HG03025 (cell line): Measurements from ENCODE around the gene ZIC5.
"Not testable (repeated sequence)": the region's sequence is repeated elsewhere in the genome, so short reads cannot be mapped to it uniquely, and the experiment has no call there.

Experiments used
- ATAC-seq: cut with Tn5 transposase; IDR thresholded peaks from one replicate; pipeline ENCODE4 v1.9.1; 2021; ENCODE audit warnings: mild to moderate bottlenecking, moderate library complexity; ENCODE audit not compliant: unreplicated experiment, low FRiP score

Gene ZIC5

DNA sequence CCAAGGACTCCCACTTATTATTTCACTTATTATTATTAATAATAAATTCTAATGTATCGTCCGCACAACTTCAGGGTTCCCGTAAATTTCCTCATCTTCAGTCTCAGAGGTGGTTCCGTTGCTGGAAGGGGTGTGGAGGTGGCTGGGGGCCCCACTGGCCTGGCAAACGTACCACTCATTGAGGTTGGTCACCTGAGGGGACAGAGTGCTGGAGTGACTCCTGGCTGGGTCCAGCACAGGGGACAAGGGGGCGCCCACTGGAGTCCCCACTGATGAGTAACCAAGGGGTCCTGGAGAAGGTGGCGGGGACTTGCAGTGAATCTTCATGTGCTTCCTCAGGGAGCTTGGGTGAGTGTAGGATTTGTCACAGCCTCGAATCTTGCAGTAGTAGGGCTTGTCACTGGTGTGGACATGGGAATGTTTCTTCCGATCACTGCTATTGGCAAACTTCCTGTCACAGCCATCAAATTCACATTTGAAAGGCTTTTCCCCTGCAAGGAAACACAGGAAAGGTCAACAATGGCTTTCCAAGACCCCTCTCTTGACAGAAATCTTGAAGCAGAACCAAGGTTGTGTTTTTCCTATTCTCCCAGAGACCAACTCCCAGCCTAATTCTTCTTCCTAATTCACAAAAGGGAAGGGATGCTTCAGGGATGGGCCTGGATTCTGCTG lies 6.1 kb downstream of the ZIC5 start:
- ATAC-seq, result no peak

DNA sequence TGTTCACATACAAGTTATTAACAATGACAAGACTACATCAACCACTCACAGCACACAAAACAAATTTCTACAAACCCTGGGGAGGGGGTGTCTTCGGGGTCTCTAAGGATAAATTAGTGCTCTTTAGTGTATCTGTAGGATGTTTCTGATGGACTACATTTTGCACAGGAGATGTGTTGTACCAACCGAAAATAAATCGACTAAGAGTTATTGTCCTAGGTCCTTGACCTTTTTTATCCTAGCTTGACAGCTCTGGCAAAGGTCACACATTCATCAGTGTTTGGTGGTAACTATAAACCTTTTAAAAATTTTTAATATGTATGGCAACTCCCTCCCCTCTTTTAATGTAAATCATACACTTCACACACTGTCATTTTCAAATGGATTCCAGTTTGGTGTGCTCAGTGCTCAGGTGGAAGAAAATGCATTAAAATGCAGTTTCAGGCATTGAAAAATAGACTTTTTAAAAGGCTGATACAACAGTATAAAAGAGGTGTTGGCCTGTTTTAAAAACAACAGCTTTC lies 7.7 kb downstream of the ZIC5 start:
- no peak for ATAC-seq

DNA sequence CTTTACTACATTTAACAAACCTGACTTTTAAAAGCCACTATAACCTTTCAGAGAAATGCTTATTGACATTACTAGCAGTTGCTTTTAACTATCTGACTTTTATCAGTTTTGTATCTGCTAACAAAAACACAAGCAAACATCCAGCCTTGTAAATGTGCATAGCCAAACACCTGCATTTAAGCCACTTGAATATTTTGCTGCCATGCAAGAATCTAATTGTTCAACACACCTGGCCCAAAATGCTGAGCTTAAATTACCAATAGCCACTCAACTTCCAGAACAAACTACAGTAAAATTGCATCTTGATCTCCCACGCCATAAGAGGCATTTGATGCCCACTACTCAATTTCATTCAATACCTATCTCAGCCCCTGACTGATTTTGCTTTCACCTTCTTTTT lies 9.3 kb downstream of the ZIC5 start:
- ATAC-seq, result no peak

DNA sequence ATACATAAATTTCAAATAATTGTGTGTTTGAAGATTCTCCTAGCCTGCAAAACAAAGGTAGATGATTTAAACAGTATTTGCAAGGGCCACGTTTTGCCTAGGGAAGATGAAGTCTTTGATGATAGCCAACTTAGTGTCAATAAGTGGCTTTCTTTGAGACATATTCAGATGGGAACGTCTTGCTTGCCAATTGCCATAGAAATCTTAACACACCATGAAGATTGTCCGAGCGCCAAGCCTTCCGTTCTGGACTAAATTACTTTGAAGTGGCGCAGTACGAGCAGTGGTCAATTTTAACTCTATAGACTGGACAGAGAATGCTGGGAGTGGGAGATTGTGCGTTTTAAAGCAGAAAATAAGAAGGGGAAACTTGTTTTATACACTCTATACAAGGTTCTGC lies 9.9 kb downstream of the ZIC5 start:
- no peak for ATAC-seq

DNA sequence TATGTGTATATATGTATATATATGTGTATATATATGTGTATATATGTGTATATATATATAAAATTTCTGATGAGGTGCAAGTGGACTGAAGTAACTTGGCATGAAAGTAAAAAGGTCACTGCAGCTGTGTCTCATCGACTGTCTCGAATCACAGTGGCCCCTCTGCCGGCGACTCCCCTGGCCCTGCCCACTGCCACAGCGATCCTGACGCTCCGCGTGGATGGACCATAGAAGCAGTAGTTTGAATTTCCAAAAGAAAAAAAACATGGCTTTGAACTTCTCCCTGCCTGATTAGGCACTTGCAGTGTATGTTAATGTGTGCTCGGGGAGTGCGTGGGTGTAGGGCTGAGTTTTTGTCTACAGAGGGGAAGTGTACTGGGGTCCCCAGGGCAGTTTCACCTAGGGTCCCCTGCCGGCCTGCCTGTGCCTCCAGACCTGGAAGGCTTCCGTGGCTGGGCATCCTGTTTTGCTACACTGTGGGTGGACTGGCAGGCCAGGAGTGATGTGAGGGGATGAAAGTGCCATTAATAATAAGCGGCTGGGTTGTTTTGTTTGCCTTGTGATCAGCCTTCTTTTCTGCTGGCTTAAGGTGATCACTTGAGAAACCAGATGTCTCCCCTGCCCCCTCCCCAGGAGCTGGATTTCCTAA lies 10.8 kb downstream of the ZIC5 start:
- ATAC-seq, result no peak

DNA sequence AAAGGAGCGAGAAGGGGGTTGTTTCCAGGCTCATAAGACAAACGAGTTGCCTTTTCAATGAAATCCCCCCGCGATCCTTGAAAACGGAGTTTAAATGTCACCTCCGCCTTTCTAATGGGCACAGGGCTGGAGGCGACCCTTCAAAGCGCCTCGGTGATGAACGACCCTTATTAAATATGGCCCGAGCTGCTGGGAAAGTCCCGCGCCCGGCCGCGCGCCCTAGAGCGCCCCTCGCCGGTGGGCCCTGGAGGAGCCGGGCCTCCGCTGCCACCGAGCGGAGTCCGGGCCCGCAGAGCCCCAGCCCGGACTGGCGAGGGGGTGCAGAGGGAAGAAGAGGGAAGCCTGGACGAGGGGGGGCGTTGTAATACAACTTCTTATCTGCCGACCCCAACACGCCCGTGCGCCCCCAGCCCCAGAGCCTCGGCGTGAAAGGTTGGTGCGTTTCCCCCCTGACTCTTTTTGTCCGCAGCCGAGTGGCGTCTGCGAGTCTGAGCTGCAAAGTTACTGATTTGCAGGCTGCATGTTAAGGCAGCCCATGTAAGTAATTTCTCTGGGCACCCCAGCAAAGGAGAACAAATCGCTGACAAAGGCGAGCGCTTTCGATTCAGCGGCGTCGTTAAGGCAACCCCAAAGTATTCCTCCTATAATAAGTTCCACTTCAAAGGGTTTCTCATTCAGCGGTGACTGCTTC lies 11.9 kb downstream of the ZIC5 start:
- no peak for ATAC-seq

DNA sequence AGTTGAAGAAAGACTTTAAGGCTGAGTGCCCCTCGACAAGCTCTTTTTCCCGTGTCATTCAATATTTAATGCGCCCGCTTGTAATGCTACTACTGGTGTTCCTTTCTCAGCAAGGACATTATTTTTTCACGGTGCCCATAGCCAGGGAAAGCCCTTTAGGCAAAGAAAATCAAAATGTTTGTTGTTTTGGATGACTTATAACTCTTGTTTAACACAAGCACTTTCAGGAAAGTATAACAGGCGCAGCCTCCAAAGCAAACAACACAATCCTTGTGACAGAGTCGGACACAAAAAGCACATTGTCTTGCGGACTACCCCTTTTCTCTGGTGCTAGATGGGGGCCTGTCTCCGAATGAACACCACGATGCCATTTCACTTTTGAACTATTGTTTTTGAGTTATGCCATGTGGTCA lies 12.4 kb downstream of the ZIC5 start:
- ATAC-seq, result no peak

DNA sequence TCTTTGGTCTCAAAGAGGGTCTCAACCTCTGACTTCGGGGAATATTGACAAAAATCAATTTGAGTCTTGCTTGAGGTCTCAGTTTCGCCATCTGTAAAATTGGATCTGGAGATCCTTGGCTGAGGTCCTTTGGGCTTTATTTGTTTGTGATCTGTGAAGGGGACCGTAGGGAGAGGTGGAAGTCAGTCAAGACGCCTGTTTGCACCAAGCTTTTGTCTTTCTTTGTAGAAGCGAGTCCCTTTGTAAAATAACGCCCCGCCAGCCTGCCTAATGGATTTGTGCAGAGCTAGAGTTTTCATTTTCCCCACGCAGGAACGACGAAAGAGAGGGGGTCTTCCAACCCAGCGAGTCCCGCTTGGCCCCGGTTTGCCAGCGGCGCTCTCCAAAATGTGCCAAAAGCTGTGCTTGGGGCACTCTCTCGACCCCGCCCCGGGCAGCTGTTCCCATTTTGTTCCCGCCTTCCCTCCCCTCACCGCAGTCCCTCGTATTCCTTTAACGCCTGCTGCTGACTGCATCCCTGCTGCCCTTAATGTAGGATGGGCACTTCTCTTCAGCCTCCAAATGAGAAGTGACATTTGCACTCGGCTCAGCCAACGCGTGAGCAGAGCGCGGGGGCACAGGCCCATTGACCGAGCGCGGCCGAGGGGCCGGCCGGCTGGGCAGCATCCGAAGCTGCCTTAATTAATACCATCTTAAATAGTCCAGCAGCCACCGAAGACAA lies 13.0 kb downstream of the ZIC5 start:
- no peak for ATAC-seq

DNA sequence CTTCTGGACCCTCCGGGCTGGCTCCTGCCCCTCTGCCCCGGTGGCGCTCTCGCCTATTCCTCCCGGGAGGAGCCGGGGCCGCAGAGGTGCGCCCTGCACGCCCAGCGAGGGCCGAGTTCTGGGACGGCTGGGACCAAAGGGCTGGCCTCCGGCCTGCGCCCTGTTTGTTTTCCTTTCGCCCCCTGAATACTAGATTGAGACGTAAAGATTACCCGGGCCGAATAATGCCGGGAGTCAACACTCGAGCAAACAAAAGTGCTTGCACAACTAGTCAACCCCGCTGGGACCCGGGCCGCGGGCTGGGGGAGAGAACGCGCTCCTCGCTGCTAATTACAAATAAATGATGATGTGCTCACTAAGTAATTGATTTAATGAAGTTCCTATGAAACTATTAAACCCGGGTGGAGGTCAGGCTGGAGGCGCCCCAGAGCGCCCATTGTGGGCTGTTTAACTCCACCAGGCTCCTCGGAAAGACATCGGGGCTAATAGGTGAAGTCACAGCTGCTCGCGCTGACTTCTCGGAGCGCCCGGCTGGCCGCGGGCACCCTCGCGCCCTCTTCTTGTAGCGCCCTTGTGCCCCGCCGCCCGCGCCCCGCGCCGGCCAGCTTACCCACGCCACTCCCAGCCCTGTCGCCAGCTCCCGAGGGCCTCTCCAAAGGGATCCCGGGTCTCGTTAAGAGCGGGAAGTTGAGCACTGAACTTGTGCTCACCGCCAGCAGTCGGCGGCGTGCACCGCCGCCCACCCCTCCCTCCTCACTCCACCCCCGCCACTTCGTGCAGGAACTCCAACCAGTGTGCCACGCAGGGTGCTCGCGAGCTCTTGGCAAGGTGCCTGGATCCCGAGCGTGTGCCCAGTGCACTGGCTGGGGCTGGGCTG lies 14.9 kb downstream of the ZIC5 start:
- no peak for ATAC-seq

DNA sequence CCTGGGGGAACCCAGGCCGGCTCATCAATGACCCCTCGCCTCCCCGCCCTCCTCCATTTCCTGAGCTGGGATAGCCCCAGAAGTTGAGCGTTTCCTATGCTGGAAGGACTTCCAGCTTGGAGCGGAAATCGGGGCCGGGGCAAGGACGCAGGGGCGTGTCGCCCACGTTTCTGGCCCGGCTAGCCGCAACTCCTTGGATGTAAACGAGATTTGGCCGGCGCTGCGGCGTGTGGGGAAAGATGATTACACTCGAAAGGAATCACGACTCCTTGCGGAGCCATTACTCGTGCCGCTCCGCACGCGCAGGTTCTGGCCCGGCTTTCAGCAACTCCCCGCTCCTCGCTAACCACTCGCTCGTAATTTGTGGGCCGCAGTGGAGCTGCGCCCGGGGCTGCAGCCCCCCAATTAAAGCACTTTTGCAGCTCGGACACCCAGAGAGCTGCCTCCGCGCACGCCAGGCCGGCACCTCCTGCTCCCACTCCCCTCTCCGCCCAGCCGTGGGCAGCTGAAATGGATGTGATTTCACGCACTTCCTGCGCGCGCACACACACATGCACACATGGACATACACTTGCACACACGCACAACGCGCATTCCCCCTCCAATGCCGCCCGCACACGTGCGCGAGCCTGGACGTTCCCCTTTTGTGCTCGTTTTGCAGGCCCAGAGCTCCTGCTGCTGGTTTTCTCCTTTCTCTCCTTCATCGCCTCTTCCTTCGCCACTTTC lies 15.7 kb downstream of the ZIC5 start:
- ATAC-seq, result no peak

DNA sequence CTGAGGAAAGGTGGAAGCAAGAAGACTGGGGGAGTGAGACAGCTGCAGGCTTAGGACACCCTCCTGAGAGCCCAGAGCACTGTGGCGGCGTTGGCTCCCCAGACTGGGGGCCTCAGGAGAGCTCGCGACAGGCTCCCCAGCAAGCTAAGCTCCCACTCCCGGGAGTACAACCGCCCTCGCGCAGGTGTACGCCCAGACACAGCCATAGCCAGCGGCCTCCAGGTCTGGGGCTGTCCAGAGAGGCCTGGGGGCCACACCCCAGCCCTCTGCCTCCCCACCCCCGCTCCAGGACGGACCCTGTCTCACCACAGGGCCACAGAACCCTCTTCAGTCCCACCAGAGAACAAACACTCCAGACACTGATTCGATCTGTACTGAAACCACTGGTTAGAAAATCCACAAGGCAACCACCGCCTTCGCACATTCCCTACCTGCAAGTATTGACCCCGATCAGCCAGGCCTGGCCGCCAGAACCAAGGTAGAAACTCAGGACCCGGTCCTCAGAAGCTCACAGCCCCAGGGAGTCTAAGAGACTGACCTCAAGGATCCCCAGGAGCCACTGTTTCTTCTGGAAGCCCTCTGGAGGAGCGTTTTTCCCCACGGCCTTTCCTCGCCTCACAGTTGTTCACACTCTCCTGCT lies 16.3 kb downstream of the ZIC5 start:
- ATAC-seq, result no peak

DNA sequence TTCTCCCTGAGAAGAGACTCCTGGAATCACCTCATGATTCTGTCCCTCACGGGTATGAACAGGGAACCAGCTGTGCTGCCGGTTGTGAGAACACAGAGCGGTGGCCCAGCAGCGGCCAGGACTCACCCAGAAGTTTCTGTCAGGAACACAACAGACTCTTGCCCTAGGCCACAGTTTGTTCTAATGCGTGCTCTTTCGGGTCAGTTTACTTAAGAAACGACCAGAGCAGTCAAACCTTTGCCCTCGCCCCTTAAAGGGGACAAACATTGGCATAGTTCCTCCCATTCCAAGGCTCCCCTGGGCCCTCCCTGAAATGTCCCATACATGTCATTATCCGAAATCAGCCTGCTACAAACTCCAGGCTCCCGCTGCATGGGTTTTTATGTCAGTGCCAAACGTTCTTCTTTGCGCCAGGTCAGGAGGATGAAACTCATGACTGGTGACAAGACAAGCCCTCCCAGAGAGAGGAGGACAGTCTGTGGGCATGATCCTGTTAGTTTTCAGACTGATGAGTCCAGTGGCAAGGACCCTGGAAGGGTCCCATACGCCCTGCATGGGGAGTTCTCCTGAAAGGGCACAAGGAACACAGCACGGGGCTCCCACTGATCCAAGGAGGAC lies 18.3 kb downstream of the ZIC5 start:
- ATAC-seq, result no peak

DNA sequence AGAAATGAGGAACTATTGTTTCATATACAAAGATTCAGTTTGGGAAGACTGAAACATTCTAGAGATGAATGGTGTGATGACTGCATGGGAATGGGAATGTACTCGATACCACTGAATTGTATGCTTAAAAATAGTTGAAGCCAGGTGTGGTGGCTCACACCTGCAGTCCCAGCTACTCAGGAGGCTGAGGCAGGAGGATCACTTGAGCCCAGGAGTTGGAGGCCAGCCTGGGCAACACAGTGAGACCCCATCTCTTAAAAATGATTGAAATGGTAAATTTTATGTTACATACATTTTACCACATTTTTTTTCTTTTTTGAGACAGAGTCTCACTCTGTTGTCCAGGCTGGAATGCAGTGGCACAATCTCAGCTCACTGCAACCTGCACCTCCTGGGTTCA lies 19.9 kb downstream of the ZIC5 start:
- not testable (repeated sequence) for ATAC-seq

DNA sequence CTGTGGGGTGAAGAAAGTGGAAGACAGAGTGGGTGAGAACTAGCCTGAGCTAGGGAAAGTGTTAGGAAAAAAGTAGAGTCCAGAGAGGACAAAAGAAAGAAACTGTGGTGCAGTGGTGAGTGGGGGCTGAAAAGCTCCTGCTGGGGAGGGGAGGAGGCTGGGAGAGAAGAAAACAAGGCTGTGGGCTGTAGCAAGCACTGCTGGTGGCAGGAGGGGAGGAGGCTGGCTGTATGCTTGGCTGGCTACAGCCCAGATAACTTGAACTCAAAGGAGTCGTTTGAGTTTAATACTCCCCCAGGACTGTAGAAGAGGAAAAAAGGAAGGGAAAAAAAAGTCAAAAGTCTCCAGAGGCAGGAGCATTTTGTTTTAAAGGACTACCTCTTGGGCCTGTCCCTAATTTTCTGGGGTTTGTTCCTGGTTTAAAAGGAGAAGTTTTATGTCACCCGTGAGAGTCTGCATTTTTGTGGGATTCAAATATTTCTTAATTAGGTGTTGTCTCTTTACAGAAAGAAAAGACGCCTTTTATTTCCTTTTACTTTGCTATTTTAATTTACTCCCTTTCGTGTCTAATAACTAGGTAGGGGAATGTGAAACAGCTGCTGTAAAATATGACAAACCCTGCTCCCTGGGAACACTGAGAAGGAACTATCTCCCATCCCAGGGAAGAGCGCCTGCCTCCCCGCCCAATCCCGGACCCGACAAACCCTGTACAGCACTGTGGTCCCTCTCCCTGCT lies 21.7 kb downstream of the ZIC5 start:
- no peak for ATAC-seq

DNA sequence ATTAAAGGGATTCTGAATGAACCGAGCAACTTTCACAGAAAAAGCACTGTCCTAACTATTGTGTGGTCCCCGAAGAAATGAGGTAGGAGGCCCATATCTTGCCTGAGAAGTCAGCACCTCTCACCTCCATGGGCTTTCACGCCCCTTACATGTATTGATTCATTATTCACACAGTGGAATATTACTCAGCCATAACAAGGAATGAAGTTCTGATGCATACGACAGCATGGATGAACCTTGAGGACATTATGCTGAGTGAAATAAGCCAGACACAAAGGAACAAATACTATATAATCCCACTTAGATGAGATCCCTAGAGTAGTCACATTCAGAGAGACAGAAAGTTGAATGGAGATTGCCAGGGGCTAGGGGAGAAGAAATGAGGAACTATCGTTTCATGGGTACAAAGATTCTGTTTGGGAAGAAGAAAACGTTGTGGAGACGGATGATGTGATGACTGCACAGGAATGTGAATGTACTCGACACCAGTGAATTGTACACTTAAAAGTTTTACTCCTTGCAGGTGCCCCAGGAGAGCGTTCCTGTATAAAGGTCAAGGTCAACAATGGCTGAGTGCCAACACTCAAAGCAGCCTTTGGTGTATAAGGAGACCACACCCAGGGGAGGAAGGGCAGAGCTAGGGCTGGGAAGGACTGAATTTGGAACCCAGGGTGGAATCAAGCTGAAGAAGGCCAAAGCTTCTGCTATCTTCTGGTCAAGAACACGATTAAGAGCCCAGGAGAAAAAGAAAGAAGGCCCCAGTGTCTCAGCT lies 22.5 kb downstream of the ZIC5 start:
- no peak for ATAC-seq

DNA sequence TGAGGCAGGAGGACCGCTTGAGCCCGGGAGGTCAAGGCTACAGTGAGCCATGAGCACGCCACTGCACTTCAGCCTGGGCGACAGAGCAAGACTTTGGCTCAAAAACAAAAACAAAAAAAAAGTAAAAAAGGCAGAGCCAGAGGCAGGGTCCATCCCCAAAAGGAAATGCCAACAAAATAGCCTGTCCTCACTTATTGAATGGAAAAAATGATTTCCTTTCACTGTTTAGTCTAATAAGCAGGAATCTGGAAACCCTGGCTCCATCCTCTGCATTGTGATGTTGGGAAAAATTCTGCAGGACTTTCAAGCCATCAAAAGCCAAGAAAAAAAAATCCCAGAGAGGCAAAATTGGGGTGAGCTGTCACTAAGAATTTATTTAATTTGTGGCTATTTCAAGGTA lies 23.2 kb downstream of the ZIC5 start:
- no peak for ATAC-seq

DNA sequence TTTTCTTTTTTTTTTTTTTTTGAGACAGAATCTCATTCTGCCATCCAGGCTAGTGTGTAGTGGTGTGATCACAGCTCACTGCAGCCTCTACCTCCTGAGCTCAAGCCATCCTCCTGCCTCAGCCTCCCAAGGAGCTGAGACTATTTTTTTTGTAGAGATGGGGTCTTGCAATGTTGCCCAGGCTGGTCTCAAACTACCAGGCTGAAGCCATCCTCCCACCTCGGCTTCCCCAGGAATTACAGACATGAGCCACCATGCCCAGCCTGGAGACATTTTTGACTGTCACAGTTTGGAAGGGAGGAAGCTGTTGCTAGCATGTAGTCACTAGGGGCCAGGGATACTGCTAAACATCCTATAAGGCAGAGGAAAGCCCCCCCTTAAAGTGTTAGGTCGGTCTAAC lies 23.9 kb downstream of the ZIC5 start:
- ATAC-seq, result no peak
